Right lobe of liver (tissue), 6 donors: ENCODE results near the gene IFNA4. TPM values are rescaled to one million over a fixed set of nuclear protein-coding genes. Genes with fewer than 3 reads are reported as not detected.
"Not testable (repeated sequence)": the region's sequence is repeated elsewhere in the genome, so short reads cannot be mapped to it uniquely, and the experiment has no call there.

ENCODE experiments used
- ATAC-seq, 4 donors: fragments of 200-7000 bp; cut with Tn5 transposase; one replicate each; pipeline ENCODE4 v1.9.1; 2020; ENCODE audit warnings: mild to moderate bottlenecking in 4 of 4, moderate library complexity in 4 of 4
- DNase-seq, 3 donors: peaks; one replicate each; pipeline ENCODE4 v3.0.0-alpha.2; 2020
- H3K27ac ChIP-seq, 3 donors: fragments of 200-600 bp; one replicate each; pipeline ENCODE4 v1.8.0; 2022
- H3K27me3 ChIP-seq, 2 donors: fragments of 200-600 bp; one replicate each; pipeline ENCODE4 v1.8.0; 2022
- H3K36me3 ChIP-seq, 4 donors: fragments of 200-600 bp; sonication (generic) in 1 of 4; one replicate each; pipeline versions ENCODE4 v1.5.1 to v1.8.0; 2017 to 2022; ENCODE audit warnings: control low read depth in 1 of 4
- H3K4me1 ChIP-seq, 4 donors: fragments of 200-600 bp; sonication (generic) in 1 of 4; one replicate each; pipeline versions ENCODE4 v1.5.1 to v1.8.0; 2017 to 2022; ENCODE audit warnings: control low read depth in 1 of 4
- H3K4me3 ChIP-seq, 3 donors: fragments of 200-600 bp; one replicate each; pipeline ENCODE4 v1.8.0; 2022
- H3K9me3 ChIP-seq, 4 donors: fragments of 200-600 bp; sonication (generic) in 1 of 4; one replicate each; pipeline versions ENCODE4 v1.5.1 to v1.8.0; 2017 to 2022; ENCODE audit warnings: control low read depth in 1 of 4
- CTCF ChIP-seq, 4 donors: fragments of 200-600 bp in 3 of 4; fragments of 450-650 bp in 1 of 4; IDR thresholded peaks; one replicate each; pipeline versions ENCODE4 v1.5.1 to v1.8.0; 2016 to 2022; ENCODE audit warnings: antibody characterized with exemption in 4 of 4, mild to moderate bottlenecking in 2 of 4
- POLR2A ChIP-seq: fragments of 450-650 bp; IDR thresholded peaks from one replicate; pipeline ENCODE4 v1.6.1; 2017; ENCODE audit warnings: antibody characterized with exemption, mild to moderate bottlenecking
- WGBS: methylation state at CpG from one replicate; pipeline ENCODE4 v1.1.6; 2018; ENCODE audit warnings: low coverage, low lambda C conversion rate; ENCODE audit not compliant: insufficient coverage; ENCODE audit errors: missing lambda C conversion rate; 5-methylcytosine and 5-hydroxymethylcytosine counted together
- intact Hi-C, 2 donors: fragments of 100-400 bp; cut with DNase I; formaldehyde crosslinking; loops; one replicate each; pipeline versions ENCODE4 v1.11.2 to v1.14.1; 2022
- total RNA-seq, 6 experiments: library from RNA; depleted of rRNA in 2 of 6; stranded (reverse); fragments of >200 nt in 2 of 6; fragmentation: NEBNext Ultra II Directional in 3 of 6; extraction: Animal tissue kit (Norgen Biotek cat#: 25700) in 3 of 6; gene quantifications; one replicate each; pipeline versions ENCODE4 v1.1.0 to v1.2.4, GENCODE V29; 2016 to 2023
- donor health status: DM: no; HTN: yes; CAD: no.
- donor health status: DM: no; HTN: no; CAD: no.
- donor health status: DM: no; HTN: no; CAD: no.
- donor health status: DM: no; HTN: yes; CAD: no.
- donor health status: DM: no; HTN: yes; CAD: no.

Gene IFNA4
- total RNA-seq, 6 experiments from 2014 or later, result not detected

GRCh38 chr9:21174671-21175070 is 12.7 kb downstream of the IFNA4 start:
- no peak for DNase-seq
- Histone ChIP-seq H3K9me3 (no peaks in the 10 kb centered on the region), H3K4me3 (no peak overlapping the region), H3K27me3 (no peaks in the 10 kb centered on the region), H3K36me3 (no peaks in the 10 kb centered on the region), H3K4me1 (no peaks in the 10 kb centered on the region), H3K27ac (no peak overlapping the region)
- ATAC-seq, result no peak
- 84% methylated on average over 2 of the region's 2 CpGs for WGBS
- intact Hi-C loops, result no loop called here
- no peak for TF ChIP-seq POLR2A
- TF ChIP-seq CTCF (IDR thresholded peaks at IDR 0.05), result no peak

- DNase-seq (no peak), ATAC-seq (no peak)
- WGBS, result 76% methylated on average over 3 of the region's 3 CpGs
- Histone ChIP-seq H3K27me3 (no peaks in the 10 kb centered on the region), H3K36me3 (no peaks in the 10 kb centered on the region), H3K4me3 (no peak overlapping the region), H3K9me3 (no peaks in the 10 kb centered on the region), H3K4me1 (no peaks in the 10 kb centered on the region), H3K27ac (no peak overlapping the region)
- intact Hi-C loops, result no loop called here
- TF ChIP-seq CTCF (IDR thresholded peaks at IDR 0.05) (no peak), POLR2A (no peak)
Observed at GRCh38 chr9:21172156-21172555, 15.2 kb downstream of the IFNA4 start.

- no peaks in the 10 kb centered on the region for H3K27me3 ChIP-seq
- WGBS, result 20% methylated on average over 1 of the region's 1 CpG
- DNase-seq, result no peak
- no peaks in the 10 kb centered on the region for H3K36me3 ChIP-seq
- H3K4me3 ChIP-seq, result no peak overlapping the region
- no peak for ATAC-seq
- H3K27ac ChIP-seq, result no peak overlapping the region
- intact Hi-C loops, result no loop called here
- no peaks in the 10 kb centered on the region for H3K4me1 ChIP-seq
- TF ChIP-seq POLR2A (no peak), CTCF (IDR thresholded peaks at IDR 0.05) (no peak)
- H3K9me3 ChIP-seq, result no peaks in the 10 kb centered on the region
Observed at GRCh38 chr9:21171351-21171750, 16.0 kb downstream of the IFNA4 start.

DNA sequence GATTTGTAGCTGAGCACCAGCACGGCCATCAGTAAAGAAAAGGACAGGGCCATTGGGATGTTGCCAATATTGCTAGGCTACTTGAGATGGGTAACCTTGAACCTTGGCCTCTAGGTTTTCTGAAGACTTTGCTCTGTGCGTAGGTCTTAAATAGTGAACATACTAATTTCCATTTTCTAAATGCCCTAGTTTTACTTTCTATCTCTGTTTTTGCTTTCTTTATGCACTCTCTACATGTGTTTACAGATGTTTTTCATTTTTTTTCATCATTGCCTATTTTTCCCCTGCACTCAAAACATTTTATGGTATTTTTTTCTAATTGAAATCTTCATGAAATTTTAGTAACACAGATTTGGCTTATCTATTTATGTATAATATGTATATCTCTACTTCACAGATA is 20.8 kb downstream of the IFNA4 start, which contains the start of gene IFNA21:
Gene IFNA21 (minus strand): TSS at position 101 of the 400 bp plus-strand sequence. CDS start 48 bp downstream, at position 53.
- DNase-seq, H3K4me3 ChIP-seq, H3K27me3 ChIP-seq, ATAC-seq, intact Hi-C loops, H3K36me3 ChIP-seq, H3K27ac ChIP-seq, H3K4me1 ChIP-seq, H3K9me3 ChIP-seq: not testable (repeated sequence)
- WGBS, result 60% methylated on average over 1 of the region's 2 CpGs

- 60% methylated on average over 1 of the region's 1 CpG for WGBS
- DNase-seq (no peak), ATAC-seq (no peak)
- H3K27me3 ChIP-seq, result no peaks in the 10 kb centered on the region
- H3K9me3 ChIP-seq, result no peaks in the 10 kb centered on the region
- no peak overlapping the region for H3K27ac ChIP-seq
- intact Hi-C loops, result no loop called here
- TF ChIP-seq POLR2A, result no peak
- TF ChIP-seq CTCF (IDR thresholded peaks at IDR 0.05), result no peak
- H3K4me3 ChIP-seq, result no peak overlapping the region
- H3K4me1 ChIP-seq, result no peaks in the 10 kb centered on the region
- H3K36me3 ChIP-seq, result no peaks in the 10 kb centered on the region
Observed at GRCh38 chr9:21165516-21165915, 21.9 kb downstream of the IFNA4 start.
